H1 (cell line): ENCODE data around the gene WIPF3.

Experiments used
- ASH2L ChIP-seq: fragments of 200-600, 300-600 bp; sonication (generic); IDR thresholded peaks from one replicate; pipeline ENCODE4 v1.7.1; 2017; ENCODE audit warnings: low read length
- CHD2 ChIP-seq: IDR thresholded peaks from 2 replicates; pipeline ENCODE4 v1.6.1; 2012; ENCODE audit warnings: low read length, improper control_type of control experiment
- CHD7 ChIP-seq: fragments of 300-600 bp; sonication (generic); IDR thresholded peaks from 2 replicates; pipeline ENCODE4 v1.7.1; 2012; ENCODE audit warnings: low read length, moderate library complexity, mild to moderate bottlenecking, inconsistent platforms; ENCODE audit not compliant: insufficient replicate concordance
- CREB1 ChIP-seq: IDR thresholded peaks from 2 replicates; pipeline ENCODE4 v1.6.1; 2012; ENCODE audit warnings: inconsistent platforms
- CTCF ChIP-seq, 3 experiments: IDR thresholded peaks; 1 replicate in 2 of 3; 2 replicates in 1 of 3; pipeline versions ENCODE4 v1.5.1 to v1.6.1; 2011; ENCODE audit warnings: low read length in 3 of 3, mild to moderate bottlenecking in 3 of 3, inconsistent platforms in 2 of 3, low read depth in 1 of 3, moderate library complexity in 1 of 3; ENCODE audit not compliant: insufficient read depth in 1 of 3; ENCODE audit errors: control extremely low read depth in 1 of 3
- EP300 ChIP-seq, 2 experiments: IDR thresholded peaks; 1 replicate in 1 of 2; 2 replicates in 1 of 2; pipeline ENCODE4 v1.6.1; 2011 to 2012; ENCODE audit warnings: low read depth in 2 of 2, low read length in 2 of 2, mild to moderate bottlenecking in 2 of 2, borderline replicate concordance in 1 of 2, inconsistent platforms in 1 of 2, moderate library complexity in 1 of 2
- GTF2F1 ChIP-seq: IDR thresholded peaks from 2 replicates; pipeline ENCODE4 v1.6.1; 2012; ENCODE audit warnings: low read depth, low read length, improper control_type of control experiment, borderline replicate concordance
- JUN ChIP-seq: IDR thresholded peaks from 2 replicates; pipeline ENCODE4 v1.6.1; 2011; ENCODE audit warnings: low read depth, mild to moderate bottlenecking, improper control_type of control experiment, low read length
- JUND ChIP-seq: IDR thresholded peaks from 2 replicates; pipeline ENCODE4 v1.6.1; 2011; ENCODE audit warnings: mild to moderate bottlenecking, improper control_type of control experiment, low read length
- MAFK ChIP-seq: IDR thresholded peaks from 2 replicates; pipeline ENCODE4 v1.6.1; 2012; ENCODE audit warnings: low read depth, mild to moderate bottlenecking, improper control_type of control experiment, low read length
- POLR2A ChIP-seq, 2 experiments: IDR thresholded peaks; 1 replicate in 1 of 2; 2 replicates in 1 of 2; pipeline ENCODE4 v1.6.1; 2011; ENCODE audit warnings: low read depth in 2 of 2, low read length in 2 of 2, mild to moderate bottlenecking in 2 of 2; ENCODE audit errors: control extremely low read depth in 1 of 2
- POLR2AphosphoS5 ChIP-seq: IDR thresholded peaks from 2 replicates; pipeline ENCODE4 v1.6.1; 2011; ENCODE audit warnings: low read depth, low read length
- USF2 ChIP-seq: IDR thresholded peaks from 2 replicates; pipeline ENCODE4 v1.6.1; 2011; ENCODE audit warnings: low read length, improper control_type of control experiment
- YY1 ChIP-seq: IDR thresholded peaks from 2 replicates; pipeline ENCODE4 v1.6.1; 2011; ENCODE audit warnings: low read depth, mild to moderate bottlenecking, low read length

- TF ChIP-seq ASH2L (no peak), CHD2 (no peak), JUN (no peak), EP300 (IDR thresholded peaks at IDR 0.05; ENCODE audit: borderline replicate concordance in 1 of 2, low read depth in 2 of 2, low read length in 2 of 2) (no peak), USF2 (no peak), GTF2F1 (no peak), CTCF (IDR thresholded peaks at IDR 0.05; ENCODE audit: control extremely low read depth in 1 of 3, insufficient read depth in 1 of 3, low read depth in 1 of 3, low read length in 3 of 3) (no peak), CHD7 (no peak), POLR2AphosphoS5 (no peak), MAFK (no peak), JUND (no peak), YY1 (no peak), POLR2A (IDR thresholded peaks at IDR 0.05; ENCODE audit: control extremely low read depth in 1 of 2, low read depth in 2 of 2, low read length in 2 of 2) (no peak), CREB1 (no peak)
Measured at GRCh38 chr7:29815181-29816105, 9.1 kb downstream of the WIPF3 start.
